HAP-1 (cell line): ENCODE measurements around the gene CHCHD6.

Experiments used
- DNase-seq, 2 experiments: peaks; one replicate each; pipeline ENCODE4 v3.0.0-alpha.2; 2016 to 2020; ENCODE audit warnings: low spot score in 2 of 2
- H3K27me3 ChIP-seq: fragments of 250-450 bp; sonication (Bioruptor Pico); 2 replicates; pipeline ENCODE4 v1.5.1; 2020; ENCODE audit warnings: low read depth, mild to moderate bottlenecking, moderate library complexity
- H3K36me3 ChIP-seq: fragments of 250-450 bp; sonication (Bioruptor Pico); replicated peaks from 2 replicates; pipeline ENCODE4 v1.5.1; 2020; ENCODE audit warnings: mild to moderate bottlenecking
- H3K4me1 ChIP-seq: fragments of 250-450 bp; sonication (Bioruptor Pico); 2 replicates; pipeline ENCODE4 v1.5.1; 2020; ENCODE audit warnings: mild to moderate bottlenecking
- H3K4me3 ChIP-seq: fragments of 250-450 bp; sonication (Bioruptor Pico); 2 replicates; pipeline ENCODE4 v1.5.1; 2020; ENCODE audit warnings: mild to moderate bottlenecking, moderate library complexity
- H3K9me3 ChIP-seq: fragments of 250-450 bp; sonication (Bioruptor Pico); 2 replicates; pipeline ENCODE4 v1.5.1; 2020; ENCODE audit warnings: mild to moderate bottlenecking, moderate library complexity
- in situ Hi-C: fragments of 300-500 bp; cut with MboI; formaldehyde crosslinking; loops from 3 replicates; pipeline ENCODE4 v1.14.3; 2020; ENCODE audit warnings: low sequenced_read_pairs, inconsistent platforms, mixed read lengths

CHCHD6 gene

GRCh38 chr3:126988451-126989021 is 284.5 kb downstream of the CHCHD6 start:
- in situ Hi-C loops, result loop anchor here (10.0 kb wide), 2 partner anchors 234 to 466 kb away; no protein-coding TSS in a partner anchor
- H3K9me3 ChIP-seq, result no peaks in the 10 kb centered on the region
- peaks cover 22% of the 10 kb centered on the region for H3K36me3 ChIP-seq
- DNase-seq, result no peak
- H3K4me3 ChIP-seq, result no peak overlapping the region
- H3K4me1 ChIP-seq, result no peaks in the 10 kb centered on the region; the same call in 1 of the 2 replicates
- no peaks in the 10 kb centered on the region for H3K27me3 ChIP-seq

DNA sequence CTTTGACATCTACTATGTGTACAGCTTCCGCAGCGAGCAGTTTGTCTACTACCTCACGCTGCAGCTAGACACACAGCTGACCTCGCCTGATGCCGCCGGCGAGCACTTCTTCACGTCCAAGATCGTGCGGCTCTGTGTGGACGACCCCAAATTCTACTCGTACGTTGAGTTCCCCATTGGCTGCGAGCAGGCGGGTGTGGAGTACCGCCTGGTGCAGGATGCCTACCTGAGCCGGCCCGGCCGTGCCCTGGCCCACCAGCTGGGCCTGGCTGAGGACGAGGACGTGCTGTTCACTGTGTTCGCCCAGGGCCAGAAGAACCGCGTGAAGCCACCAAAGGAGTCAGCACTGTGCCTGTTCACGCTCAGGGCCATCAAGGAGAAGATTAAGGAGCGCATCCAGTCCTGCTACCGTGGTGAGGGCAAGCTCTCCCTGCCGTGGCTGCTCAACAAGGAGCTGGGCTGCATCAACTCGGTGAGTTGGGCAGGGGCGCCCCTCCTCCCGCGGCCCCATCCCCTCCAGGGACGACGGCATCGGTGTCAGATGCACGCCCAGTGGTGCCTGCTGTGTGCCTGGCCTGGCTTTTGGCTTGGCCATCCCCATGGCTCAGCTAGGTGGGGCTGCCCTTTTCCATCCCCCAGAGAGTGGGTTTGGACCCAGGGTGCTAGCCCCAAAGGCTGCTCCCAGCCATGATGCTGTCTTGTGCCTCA is 285.4 kb downstream of the CHCHD6 start:
- Histone ChIP-seq H3K4me3 (no peak overlapping the region), H3K27me3 (no peaks in the 10 kb centered on the region), H3K4me1 (no peaks in the 10 kb centered on the region; the same call in 1 of the 2 replicates), H3K9me3 (no peaks in the 10 kb centered on the region), H3K36me3 (peaks cover 22% of the 10 kb centered on the region)
- no peak for DNase-seq
- in situ Hi-C loops, result loop anchor here (10.0 kb wide), 2 partner anchors 235 to 465 kb away; no protein-coding TSS in a partner anchor

- H3K4me1 ChIP-seq, result no peaks in the 10 kb centered on the region; the same call in 1 of the 2 replicates
- in situ Hi-C loops, result no loop called here
- peaks cover 22% of the 10 kb centered on the region for H3K36me3 ChIP-seq
- no peaks in the 10 kb centered on the region for H3K27me3 ChIP-seq
- no peak for DNase-seq
- no peaks in the 10 kb centered on the region for H3K9me3 ChIP-seq
- no peak overlapping the region for H3K4me3 ChIP-seq
Measured at GRCh38 chr3:126990024-126990700, 286.1 kb downstream of the CHCHD6 start.

DNA sequence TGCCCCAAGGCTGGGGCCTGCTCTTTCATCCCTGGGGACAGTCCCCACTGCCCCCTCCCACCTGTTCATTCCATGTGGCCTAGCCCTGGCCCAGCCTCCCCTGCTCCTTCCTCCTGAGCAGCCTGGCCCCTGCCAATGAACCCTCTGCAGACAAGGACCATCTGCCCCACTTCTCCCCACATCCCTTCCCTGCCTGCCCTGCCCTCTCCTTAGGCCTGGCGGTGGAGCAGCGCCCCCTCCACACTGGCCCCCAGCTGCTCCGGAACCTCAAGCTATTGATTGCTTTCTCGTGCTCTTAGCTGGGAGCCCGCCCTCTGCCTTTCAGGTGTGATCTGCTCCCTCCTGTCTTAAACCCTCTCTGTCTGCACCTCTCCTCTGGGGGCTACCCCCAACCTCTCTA is 286.9 kb downstream of the CHCHD6 start:
- no peak overlapping the region for H3K4me3 ChIP-seq
- no peaks in the 10 kb centered on the region for H3K4me1 ChIP-seq
- in situ Hi-C loops, result no loop called here

GRCh38 chr3:126991366-126992200 is 287.5 kb downstream of the CHCHD6 start:
- Histone ChIP-seq H3K4me1 (no peaks in the 10 kb centered on the region), H3K9me3 (no peaks in the 10 kb centered on the region), H3K27me3 (no peaks in the 10 kb centered on the region), H3K4me3 (no peak overlapping the region), H3K36me3 (peaks cover 22% of the 10 kb centered on the region)
- DNase-seq, result no peak
- in situ Hi-C loops, result no loop called here

More for the DNA sequence above, 286.9 kb downstream of the CHCHD6 start:
- H3K36me3 ChIP-seq, result peaks cover 22% of the 10 kb centered on the region
- DNase-seq, result no peak
- no peaks in the 10 kb centered on the region for H3K9me3 ChIP-seq
- H3K27me3 ChIP-seq, result no peaks in the 10 kb centered on the region

DNA sequence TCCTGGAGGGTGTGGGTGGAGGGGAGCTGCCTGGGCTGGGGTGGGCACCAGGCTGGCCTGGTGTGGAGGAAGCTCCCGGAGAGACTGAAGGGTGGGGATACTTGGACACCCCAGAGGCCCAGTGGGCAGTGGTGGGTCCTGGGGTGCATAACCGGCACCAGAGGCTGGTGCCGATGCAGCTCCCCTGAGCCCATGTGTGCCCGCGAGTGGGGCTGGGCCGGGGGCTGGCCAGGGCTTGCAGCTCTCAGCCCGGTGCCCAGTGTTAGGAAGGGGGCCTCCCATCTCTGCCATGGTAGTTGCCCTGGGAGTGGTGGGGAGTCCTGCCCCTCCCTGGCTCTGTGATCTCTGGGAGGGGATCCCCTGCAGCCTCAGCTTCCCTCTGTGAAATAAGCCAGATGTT is 288.2 kb downstream of the CHCHD6 start:
- no peak for DNase-seq
- H3K27me3 ChIP-seq, result no peaks in the 10 kb centered on the region
- H3K9me3 ChIP-seq, result no peaks in the 10 kb centered on the region
- no peaks in the 10 kb centered on the region for H3K4me1 ChIP-seq
- in situ Hi-C loops, result no loop called here
- H3K36me3 ChIP-seq, result peaks cover 22% of the 10 kb centered on the region
- H3K4me3 ChIP-seq, result no peak overlapping the region

DNA sequence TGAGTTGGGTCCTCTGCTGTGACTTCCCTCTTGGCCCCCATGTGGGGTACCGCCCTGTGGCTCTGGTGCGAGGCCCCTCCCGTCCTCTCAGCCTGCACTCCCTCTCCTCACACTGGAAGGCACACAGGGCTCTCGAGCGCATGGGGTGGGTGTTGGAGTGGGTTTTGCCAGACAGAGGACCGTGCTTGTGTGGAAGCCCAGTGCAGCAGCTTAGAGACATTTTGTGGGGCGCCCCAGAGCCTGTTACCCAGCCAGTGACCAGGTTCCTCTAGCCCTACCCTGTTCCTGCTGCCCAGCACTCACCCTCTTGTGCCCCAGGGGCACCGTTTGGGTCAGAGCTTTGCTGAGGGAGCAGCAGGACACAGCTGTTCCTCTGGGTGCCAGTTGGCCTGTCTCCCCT is 288.7 kb downstream of the CHCHD6 start:
- Histone ChIP-seq H3K36me3 (peaks cover 22% of the 10 kb centered on the region), H3K9me3 (no peaks in the 10 kb centered on the region), H3K4me3 (no peak overlapping the region), H3K27me3 (no peaks in the 10 kb centered on the region), H3K4me1 (no peaks in the 10 kb centered on the region)
- DNase-seq, result no peak
- in situ Hi-C loops, result no loop called here

GRCh38 chr3:126993436-126993835 is 289.4 kb downstream of the CHCHD6 start:
- H3K4me3 ChIP-seq, result no peak overlapping the region
- H3K27me3 ChIP-seq, result no peaks in the 10 kb centered on the region
- in situ Hi-C loops, result no loop called here
- no peaks in the 10 kb centered on the region for H3K4me1 ChIP-seq
- peaks cover 22% of the 10 kb centered on the region for H3K36me3 ChIP-seq
- H3K9me3 ChIP-seq, result no peaks in the 10 kb centered on the region
- no peak for DNase-seq

DNA sequence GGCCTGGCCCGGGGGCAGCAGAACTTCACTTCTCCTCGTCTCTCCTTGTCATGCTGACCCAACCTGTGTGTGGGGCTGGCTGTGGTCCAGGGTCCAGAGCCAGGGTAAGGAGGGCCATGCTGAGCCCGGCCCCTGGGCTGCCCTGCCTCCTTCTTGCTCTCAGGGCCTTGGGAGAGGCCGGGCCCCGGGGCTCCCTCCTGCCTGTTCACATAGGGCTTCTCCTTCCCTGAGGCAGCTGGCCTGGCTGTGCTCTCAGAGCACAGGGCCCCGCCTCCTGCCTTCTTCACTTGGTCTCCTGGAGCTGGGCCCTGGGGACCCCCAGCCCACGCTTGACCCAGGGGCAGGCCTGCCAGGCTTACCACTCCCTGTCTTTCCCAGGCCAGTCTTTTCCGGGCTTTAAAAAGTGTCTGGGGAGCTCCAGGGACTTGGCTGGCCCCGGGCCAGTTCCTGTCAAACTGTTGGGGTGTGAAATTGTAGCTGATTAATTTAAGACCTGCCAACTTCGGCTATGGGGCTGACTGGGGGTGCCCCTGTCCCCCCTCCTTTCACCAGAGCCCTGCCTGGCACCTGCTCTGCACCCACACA is 290.7 kb downstream of the CHCHD6 start:
- Histone ChIP-seq H3K4me3 (no peak overlapping the region), H3K4me1 (no peaks in the 10 kb centered on the region), H3K9me3 (no peaks in the 10 kb centered on the region), H3K27me3 (no peaks in the 10 kb centered on the region), H3K36me3 (peaks cover 14% of the 10 kb centered on the region)
- in situ Hi-C loops, result no loop called here
- DNase-seq, result no peak

DNA sequence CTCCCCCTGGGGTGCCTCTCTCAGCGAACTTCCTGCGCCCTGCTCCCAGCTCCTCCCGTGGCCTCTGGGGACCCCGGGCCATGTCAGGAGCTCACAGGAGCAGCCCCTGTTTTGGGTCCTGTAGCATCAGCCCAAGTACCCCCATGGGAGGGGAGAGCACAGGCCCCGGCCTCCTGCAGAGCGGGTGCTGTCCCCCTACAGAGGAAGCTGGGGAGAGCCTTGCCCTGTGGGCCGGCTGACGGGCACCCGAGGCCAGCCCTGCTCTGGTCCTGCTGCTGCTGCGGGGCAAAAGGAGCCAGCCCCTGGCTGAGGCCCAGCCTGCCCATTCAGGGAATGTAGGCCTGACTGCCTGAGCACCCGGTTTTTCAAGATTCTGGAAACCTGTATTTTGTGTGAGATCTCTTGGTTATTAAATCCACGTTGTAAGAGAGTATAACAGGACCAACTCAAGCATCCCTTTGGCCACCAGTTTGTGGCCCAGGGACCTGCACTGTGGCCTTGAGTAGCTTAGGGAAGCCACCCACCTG is 291.3 kb downstream of the CHCHD6 start:
- no peak overlapping the region for H3K4me3 ChIP-seq
- H3K4me1 ChIP-seq, result no peaks in the 10 kb centered on the region
- in situ Hi-C loops, result no loop called here

DNA sequence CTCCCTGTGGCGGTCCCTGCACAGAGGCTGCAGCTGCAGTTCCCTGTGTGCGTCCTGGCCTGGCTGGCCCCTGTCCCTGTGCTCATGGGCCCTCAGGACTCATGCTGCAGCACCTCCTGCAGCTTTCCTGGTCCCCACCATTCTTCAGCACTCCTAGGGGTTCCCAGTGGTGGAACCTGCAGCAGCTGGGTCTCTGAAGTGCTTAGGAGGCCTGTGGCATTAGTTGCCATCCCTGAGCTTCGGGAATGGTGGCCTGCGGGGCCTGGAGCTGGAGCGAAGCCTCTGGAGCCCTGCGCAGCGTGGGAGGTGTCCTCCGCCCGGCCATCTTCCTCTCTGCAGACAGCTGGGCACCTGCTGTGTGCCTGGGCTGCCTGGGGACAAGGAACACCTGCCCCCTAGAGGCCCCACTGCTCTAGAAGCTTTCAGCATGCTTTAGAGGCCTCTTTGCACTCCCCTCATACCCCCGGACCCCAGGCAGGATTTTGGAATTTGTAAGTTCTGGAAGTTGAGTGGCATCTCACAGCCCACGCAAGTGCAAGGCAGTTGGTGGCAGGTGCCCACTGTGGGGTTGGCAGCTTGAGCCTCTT is 292.0 kb downstream of the CHCHD6 start:
- Histone ChIP-seq H3K9me3 (no peaks in the 10 kb centered on the region), H3K36me3 (peaks cover 3% of the 10 kb centered on the region), H3K4me1 (no peaks in the 10 kb centered on the region), H3K27me3 (no peaks in the 10 kb centered on the region), H3K4me3 (no peak overlapping the region)
- in situ Hi-C loops, result no loop called here
- DNase-seq, result no peak

More for the DNA sequence above, 291.3 kb downstream of the CHCHD6 start:
- no peaks in the 10 kb centered on the region for H3K9me3 ChIP-seq
- no peak for DNase-seq
- peaks cover 8% of the 10 kb centered on the region for H3K36me3 ChIP-seq
- no peaks in the 10 kb centered on the region for H3K27me3 ChIP-seq

DNA sequence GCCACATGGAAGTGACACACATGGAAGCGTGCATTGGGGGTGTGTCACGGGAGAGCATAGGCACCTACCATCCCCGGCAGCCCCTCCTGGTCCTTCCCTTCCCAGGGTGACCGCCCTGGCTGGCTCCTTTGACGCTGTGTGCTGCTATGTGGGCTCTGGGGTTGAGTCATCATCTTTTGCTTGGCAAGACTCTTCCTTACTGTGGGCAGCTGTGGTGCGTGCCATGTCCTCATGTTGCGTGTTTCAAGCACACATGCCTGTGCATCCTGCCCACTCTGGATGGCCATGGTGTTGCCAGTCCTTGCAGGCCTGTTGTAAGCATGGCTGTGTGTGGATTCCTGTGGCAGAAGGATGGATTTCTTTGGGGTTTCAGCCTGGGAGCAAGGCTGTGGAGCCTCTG is 292.9 kb downstream of the CHCHD6 start:
- in situ Hi-C loops, result no loop called here
- Histone ChIP-seq H3K36me3 (no peaks in the 10 kb centered on the region; the same call in 1 of the 2 replicates), H3K27me3 (no peaks in the 10 kb centered on the region), H3K4me1 (no peaks in the 10 kb centered on the region), H3K9me3 (no peaks in the 10 kb centered on the region), H3K4me3 (no peak overlapping the region)
- DNase-seq, result no peak
